GM04504 (cell line): ENCODE data around the gene S100A6.
"Not testable (repeated sequence)": the region's sequence is repeated elsewhere in the genome, so short reads cannot be mapped to it uniquely, and the experiment has no call there.

Experiments used
- DNase-seq: peaks from one replicate; pipeline ENCODE4 v3.0.0-alpha.2; 2012; ENCODE audit warnings: low read depth

S100A6 gene

GRCh38 chr1:153563991-153564390 lies 28.2 kb upstream of the S100A6 start:
- no peak for DNase-seq

GRCh38 chr1:153563483-153563901 lies 27.7 kb upstream of the S100A6 start:
- DNase-seq, result no peak

GRCh38 chr1:153562021-153562420 lies 26.2 kb upstream of the S100A6 start:
- DNase-seq, result not testable (repeated sequence)

GRCh38 chr1:153561466-153561985 lies 25.7 kb upstream of the S100A6 start:
- DNase-seq, result no peak

GRCh38 chr1:153560771-153561465 lies 25.1 kb upstream of the S100A6 start:
- DNase-seq, result no peak

- DNase-seq, result no peak
Measured at GRCh38 chr1:153560241-153560640, 24.4 kb upstream of the S100A6 start.

GRCh38 chr1:153557877-153558276 lies 22.1 kb upstream of the S100A6 start:
- no peak for DNase-seq

GRCh38 chr1:153556348-153556747 lies 20.6 kb upstream of the S100A6 start:
- DNase-seq, result no peak

GRCh38 chr1:153553830-153554541 lies 18.2 kb upstream of the S100A6 start:
- no peak for DNase-seq

GRCh38 chr1:153553096-153553495 lies 17.3 kb upstream of the S100A6 start:
- DNase-seq, result no peak

GRCh38 chr1:153552335-153552734 lies 16.5 kb upstream of the S100A6 start:
- no peak for DNase-seq

- no peak for DNase-seq
Measured at GRCh38 chr1:153550827-153551500, 15.2 kb upstream of the S100A6 start.

GRCh38 chr1:153550398-153550758 lies 14.6 kb upstream of the S100A6 start:
- no peak for DNase-seq

GRCh38 chr1:153549741-153550397 lies 14.1 kb upstream of the S100A6 start:
- no peak for DNase-seq

GRCh38 chr1:153548722-153549688 lies 13.2 kb upstream of the S100A6 start, which contains the start of gene S100A3:
Gene S100A3 (minus strand): TSS chr1:153549258. CDS start chr1:153548485, 773 bp downstream.
- peak; percentile 91 for DNase-seq

- DNase-seq, result no peak
Measured at GRCh38 chr1:153547560-153548551, 12.1 kb upstream of the S100A6 start.

GRCh38 chr1:153546796-153547559 lies 11.2 kb upstream of the S100A6 start:
- no peak for DNase-seq

- no peak for DNase-seq
Measured at GRCh38 chr1:153546371-153546770, 10.6 kb upstream of the S100A6 start.
